GM23338 (cell line): ENCODE measurements around the gene TEDC1.

Experiments used
- POLR2AphosphoS5 ChIP-seq: IDR thresholded peaks from 2 replicates; pipeline ENCODE4 v1.6.1; 2016; ENCODE audit warnings: antibody characterized with exemption, low read depth
- REST ChIP-seq: IDR thresholded peaks from one replicate; pipeline ENCODE4 v1.6.1; 2018; ENCODE audit warnings: antibody characterized with exemption; ENCODE audit not compliant: unreplicated experiment
- ZNF114 ChIP-seq: fragments of 250-450 bp; sonication (Bioruptor Pico); IDR thresholded peaks from 2 replicates; pipeline ENCODE4 v1.5.0; 2020; ENCODE audit warnings: mild to moderate bottlenecking, moderate library complexity
- ZNF331 ChIP-seq: fragments of 250-450 bp; sonication (Bioruptor Pico); IDR thresholded peaks from 2 replicates; pipeline ENCODE4 v1.5.0; 2020; ENCODE audit warnings: low read depth, mild to moderate bottlenecking, moderate library complexity
- TF ChIP-seq, protein P1 (sequence below), 2 experiments: fragments of 200-600 bp in 1 of 2; sonication (generic) in 1 of 2; conservative IDR thresholded peaks; 2 replicates each; pipeline versions ENCODE4 v1.5.1 to v1.6.1; 2016 to 2017; ENCODE audit warnings: antibody characterized with exemption in 2 of 2, low read depth in 2 of 2, mild to moderate bottlenecking in 2 of 2, moderate library complexity in 1 of 2
- TF ChIP-seq, protein P2 (sequence below): IDR thresholded peaks from 2 replicates; pipeline ENCODE4 v1.6.1; 2016; ENCODE audit warnings: antibody characterized with exemption

DNA sequence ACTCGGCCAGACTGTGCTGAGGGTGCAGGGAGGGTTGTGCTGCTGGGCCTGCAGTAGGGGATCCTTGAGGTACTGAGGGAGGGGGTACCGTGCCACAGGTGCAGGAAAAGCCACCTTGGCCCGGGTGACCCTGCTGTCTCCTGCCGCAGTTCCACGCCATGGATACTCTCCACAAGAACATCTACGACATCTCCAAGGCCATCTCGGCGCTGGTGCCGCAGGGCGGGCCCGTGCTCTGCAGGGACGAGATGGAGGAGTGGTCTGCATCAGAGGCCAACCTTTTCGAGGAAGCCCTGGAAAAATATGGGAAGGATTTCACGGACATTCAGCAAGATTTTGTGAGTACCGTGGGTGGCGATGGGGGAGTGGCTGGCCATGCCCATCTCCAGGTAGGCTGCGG lies 30.4 kb upstream of the TEDC1 start:
- TF ChIP-seq POLR2AphosphoS5 (no peak), ZNF331 (CRISPR knock-in tag) (no peak), ZNF114 (CRISPR knock-in tag) (no peak), REST (no peak)
- TF ChIP-seq, protein P1, sequence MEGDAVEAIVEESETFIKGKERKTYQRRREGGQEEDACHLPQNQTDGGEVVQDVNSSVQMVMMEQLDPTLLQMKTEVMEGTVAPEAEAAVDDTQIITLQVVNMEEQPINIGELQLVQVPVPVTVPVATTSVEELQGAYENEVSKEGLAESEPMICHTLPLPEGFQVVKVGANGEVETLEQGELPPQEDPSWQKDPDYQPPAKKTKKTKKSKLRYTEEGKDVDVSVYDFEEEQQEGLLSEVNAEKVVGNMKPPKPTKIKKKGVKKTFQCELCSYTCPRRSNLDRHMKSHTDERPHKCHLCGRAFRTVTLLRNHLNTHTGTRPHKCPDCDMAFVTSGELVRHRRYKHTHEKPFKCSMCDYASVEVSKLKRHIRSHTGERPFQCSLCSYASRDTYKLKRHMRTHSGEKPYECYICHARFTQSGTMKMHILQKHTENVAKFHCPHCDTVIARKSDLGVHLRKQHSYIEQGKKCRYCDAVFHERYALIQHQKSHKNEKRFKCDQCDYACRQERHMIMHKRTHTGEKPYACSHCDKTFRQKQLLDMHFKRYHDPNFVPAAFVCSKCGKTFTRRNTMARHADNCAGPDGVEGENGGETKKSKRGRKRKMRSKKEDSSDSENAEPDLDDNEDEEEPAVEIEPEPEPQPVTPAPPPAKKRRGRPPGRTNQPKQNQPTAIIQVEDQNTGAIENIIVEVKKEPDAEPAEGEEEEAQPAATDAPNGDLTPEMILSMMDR (conservative IDR thresholded peaks at IDR 0.05; ENCODE audit: low read depth in 2 of 2): no peak
- TF ChIP-seq, protein P2, sequence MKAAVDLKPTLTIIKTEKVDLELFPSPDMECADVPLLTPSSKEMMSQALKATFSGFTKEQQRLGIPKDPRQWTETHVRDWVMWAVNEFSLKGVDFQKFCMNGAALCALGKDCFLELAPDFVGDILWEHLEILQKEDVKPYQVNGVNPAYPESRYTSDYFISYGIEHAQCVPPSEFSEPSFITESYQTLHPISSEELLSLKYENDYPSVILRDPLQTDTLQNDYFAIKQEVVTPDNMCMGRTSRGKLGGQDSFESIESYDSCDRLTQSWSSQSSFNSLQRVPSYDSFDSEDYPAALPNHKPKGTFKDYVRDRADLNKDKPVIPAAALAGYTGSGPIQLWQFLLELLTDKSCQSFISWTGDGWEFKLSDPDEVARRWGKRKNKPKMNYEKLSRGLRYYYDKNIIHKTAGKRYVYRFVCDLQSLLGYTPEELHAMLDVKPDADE: no peak
